C4-2B (cell line): ENCODE data around the gene ARHGAP26.

ENCODE experiments used
- H3K27ac ChIP-seq: fragments of 450-650 bp; 2 replicates; pipeline ENCODE4 v1.5.1; 2017
- CTCF ChIP-seq: fragments of 450-650 bp; conservative IDR thresholded peaks from 2 replicates; pipeline ENCODE4 v1.5.1; 2017; ENCODE audit warnings: mild to moderate bottlenecking
- ZFX ChIP-seq: fragments of 450-650 bp; IDR thresholded peaks from 2 replicates; pipeline ENCODE4 v1.6.1; 2017

The ARHGAP26 gene

GRCh38 chr5:142839711-142840346 is 69.7 kb downstream of the ARHGAP26 start:
- TF ChIP-seq ZFX (no peak), CTCF (no peak)
- H3K27ac ChIP-seq: no peak overlapping the region

GRCh38 chr5:142840575-142840974 is 70.4 kb downstream of the ARHGAP26 start:
- TF ChIP-seq ZFX (no peak), CTCF (no peak)
- H3K27ac ChIP-seq: no peak overlapping the region

- no peak for TF ChIP-seq ZFX
- TF ChIP-seq CTCF: no peak
- no peak overlapping the region for H3K27ac ChIP-seq
Observed at GRCh38 chr5:142841511-142842265, 71.5 kb downstream of the ARHGAP26 start.

- no peak for TF ChIP-seq ZFX
- TF ChIP-seq CTCF: no peak
- no peak overlapping the region for H3K27ac ChIP-seq
Observed at GRCh38 chr5:142842994-142843905, 73.1 kb downstream of the ARHGAP26 start.

GRCh38 chr5:142844866-142845265 is 74.7 kb downstream of the ARHGAP26 start:
- TF ChIP-seq ZFX (no peak), CTCF (no peak)
- peak overlapping the region; percentile 67; the same call in 1 of the 2 replicates for H3K27ac ChIP-seq

- peak overlapping the region; percentile 67 for H3K27ac ChIP-seq
Observed at GRCh38 chr5:142845402-142845921, 75.3 kb downstream of the ARHGAP26 start.

More at GRCh38 chr5:142845402-142845921, 75.3 kb downstream of the ARHGAP26 start:
- TF ChIP-seq CTCF (no peak), ZFX (no peak)
